Uterus (tissue), 4 donors: Measurements from ENCODE around the gene ARID1B. TPM values are rescaled to one million over a fixed set of nuclear protein-coding genes. Genes with fewer than 3 reads are reported as not detected.
A peak's percentile ranks its signal among the peaks of the same experiment; 100 is the strongest.
"Not testable (repeated sequence)": the region's sequence is repeated elsewhere in the genome, so short reads cannot be mapped to it uniquely, and the experiment has no call there.

Experiments used
- DNase-seq, 2 donors: peaks; one replicate each; pipeline ENCODE4 v3.0.0-alpha.2; 2019 to 2020
- H3K27ac ChIP-seq, 2 donors: fragments of 200-600 bp; sonication (generic); 1 replicate in 1 of 2; 2 replicates in 1 of 2; pipeline ENCODE4 v1.5.1; 2016 to 2018
- H3K27me3 ChIP-seq, 2 donors: fragments of 200-600 bp; sonication (generic); one replicate each; pipeline ENCODE4 v1.5.1; 2018 to 2019; ENCODE audit warnings: control low read depth in 1 of 2
- H3K36me3 ChIP-seq, 2 donors: fragments of 200-600 bp; sonication (generic); one replicate each; pipeline ENCODE4 v1.5.1; 2019; ENCODE audit warnings: control low read depth in 1 of 2
- H3K4me1 ChIP-seq, 2 donors: fragments of 200-600 bp; sonication (generic); one replicate each; pipeline ENCODE4 v1.5.1; 2018 to 2019; ENCODE audit warnings: control low read depth in 1 of 2
- H3K4me3 ChIP-seq, 2 donors: fragments of 200-600 bp; sonication (generic); 1 replicate in 1 of 2; 2 replicates in 1 of 2; pipeline ENCODE4 v1.5.1; 2018 to 2019; ENCODE audit warnings: mild to moderate bottlenecking in 1 of 2
- H3K9me3 ChIP-seq, 2 donors: fragments of 200-600 bp; sonication (generic); one replicate each; pipeline ENCODE4 v1.5.1; 2019; ENCODE audit warnings: control low read depth in 1 of 2
- CTCF ChIP-seq, 4 experiments: fragments of 200-600 bp in 2 of 4; fragments of 450-650 bp in 2 of 4; sonication (generic) in 2 of 4; IDR thresholded peaks; one replicate each; pipeline ENCODE4 v1.5.1; 2016 to 2019; ENCODE audit warnings: antibody characterized with exemption in 4 of 4, mild to moderate bottlenecking in 2 of 4, moderate library complexity in 1 of 4
- POLR2A ChIP-seq, 2 donors: fragments of 450-650 bp; IDR thresholded peaks; one replicate each; pipeline ENCODE4 v1.6.1; 2016; ENCODE audit warnings: antibody characterized with exemption in 2 of 2, mild to moderate bottlenecking in 1 of 2, moderate library complexity in 1 of 2
- intact Hi-C: fragments of 100-400 bp; cut with DNase I; formaldehyde crosslinking; loops from one replicate; pipeline ENCODE4 v1.15.1; 2023; ENCODE audit warnings: low total_unique reads
- total RNA-seq, 4 donors: library from RNA; depleted of rRNA in 3 of 4; stranded (reverse); fragments of >200 nt in 3 of 4; gene quantifications; one replicate each; pipeline versions ENCODE4 v1.1.0 to v1.2.4, GENCODE V29; 2014 to 2023
- donor health status: DM: yes; HTN: yes; CAD: no.

ARID1B gene
- total RNA-seq, 4 donors from 2014 or later, result 63.8 to 198 (median 125) TPM

- Histone ChIP-seq H3K27me3 (no peaks in the 10 kb centered on the region), H3K27ac (peak overlapping the region; percentile 15 to 22), H3K4me1 (peaks cover 0 to 24% of the 10 kb centered on the region in 2 donors), H3K36me3 (no peaks in the 10 kb centered on the region), H3K4me3 (no peak overlapping the region), H3K9me3 (no peaks in the 10 kb centered on the region)
- no peak for TF ChIP-seq POLR2A (IDR thresholded peaks at IDR 0.05)
- no peak for TF ChIP-seq CTCF (IDR thresholded peaks at IDR 0.05)
- intact Hi-C loops, result no loop called here
- DNase-seq, result no peak
Measured at GRCh38 chr6:157036245-157036711, 259.1 kb downstream of the ARID1B start.

- Histone ChIP-seq H3K4me3 (no peak overlapping the region), H3K36me3 (no peaks in the 10 kb centered on the region), H3K27ac (peak overlapping the region in 1 of 2 donors; percentile 22), H3K27me3 (no peaks in the 10 kb centered on the region), H3K4me1 (peaks cover 0 to 24% of the 10 kb centered on the region in 2 donors), H3K9me3 (no peaks in the 10 kb centered on the region)
- no peak for DNase-seq
- TF ChIP-seq CTCF (IDR thresholded peaks at IDR 0.05), result no peak
- TF ChIP-seq POLR2A (IDR thresholded peaks at IDR 0.05), result no peak
- intact Hi-C loops, result no loop called here
Measured at GRCh38 chr6:157037165-157037564, 260.0 kb downstream of the ARID1B start.

GRCh38 chr6:157038610-157039009 lies 261.4 kb downstream of the ARID1B start:
- Histone ChIP-seq H3K36me3 (no peaks in the 10 kb centered on the region), H3K9me3 (no peaks in the 10 kb centered on the region), H3K27ac (no peak overlapping the region), H3K27me3 (no peaks in the 10 kb centered on the region), H3K4me1 (peaks cover 0 to 18% of the 10 kb centered on the region in 2 donors), H3K4me3 (no peak overlapping the region)
- TF ChIP-seq CTCF (IDR thresholded peaks at IDR 0.05), result no peak
- TF ChIP-seq POLR2A (IDR thresholded peaks at IDR 0.05), result no peak
- DNase-seq, result no peak
- intact Hi-C loops, result no loop called here

- H3K27me3 ChIP-seq, DNase-seq, H3K27ac ChIP-seq, H3K9me3 ChIP-seq, H3K4me3 ChIP-seq, H3K36me3 ChIP-seq: not testable (repeated sequence)
- peaks cover 0 to 18% of the 10 kb centered on the region in 2 donors for H3K4me1 ChIP-seq
- intact Hi-C loops, result loop anchor here (10.0 kb wide), 1 partner anchor 145 kb away; no protein-coding TSS in a partner anchor
Measured at GRCh38 chr6:157039639-157040038, 262.5 kb downstream of the ARID1B start.

- intact Hi-C loops, result loop anchor here (10.0 kb wide), 1 partner anchor 145 kb away; no protein-coding TSS in a partner anchor
- no peaks in the 10 kb centered on the region for H3K36me3 ChIP-seq
- no peak overlapping the region for H3K27ac ChIP-seq
- TF ChIP-seq CTCF (IDR thresholded peaks at IDR 0.05) (no peak), POLR2A (IDR thresholded peaks at IDR 0.05) (no peak)
- no peak for DNase-seq
- H3K27me3 ChIP-seq, result no peaks in the 10 kb centered on the region
- H3K4me3 ChIP-seq, result no peak overlapping the region
- peaks cover 0 to 14% of the 10 kb centered on the region in 2 donors for H3K4me1 ChIP-seq
- no peaks in the 10 kb centered on the region for H3K9me3 ChIP-seq
Measured at GRCh38 chr6:157040191-157040590, 263.0 kb downstream of the ARID1B start.
